ENCODE measurements around the gene KCNH1. TPM values are rescaled to one million over a fixed set of nuclear protein-coding genes. Genes with fewer than 3 reads are reported as not detected.

KCNH1 gene
- total and polyA plus RNA-seq, 10 of the 15 experiments (the other 5 are each of a cell fraction or from before 2014, with no cell fraction given), result 0.02 to 0.04 (median 0.04) TPM; not detected in 7

GRCh38 chr1:211037095-211037494 lies 96.9 kb downstream of the KCNH1 start:
- RAD21 ChIA-PET (ENCODE audit: unreplicated experiment), result no interaction called here
- TF ChIP-seq NR2F1 (conservative IDR thresholded peaks at IDR 0.05), result no peak
- no peak for TF ChIP-seq TCF7 (IDR thresholded peaks at IDR 0.05; ENCODE audit: borderline replicate concordance)
- TF ChIP-seq FOS (IDR thresholded peaks at IDR 0.05; ENCODE audit: borderline replicate concordance, extremely low read depth, insufficient read length), result no peak
- no peak for TF ChIP-seq ZBTB4 (CRISPR knock-in tag; IDR thresholded peaks at IDR 0.05)
- TF ChIP-seq SREBF2 (IDR thresholded peaks at IDR 0.05; ENCODE audit: low read length), result no peak
- TF ChIP-seq USF1 (IDR thresholded peaks at IDR 0.05; ENCODE audit: borderline replicate concordance, extremely low read length, insufficient read depth, low read depth, low read length), result no peak
- TF ChIP-seq NFYA (IDR thresholded peaks at IDR 0.05; ENCODE audit: borderline replicate concordance, low read depth, low read length), result no peak
- TF ChIP-seq CBFB (IDR thresholded peaks at IDR 0.05; ENCODE audit: low read depth), result no peak
- TF ChIP-seq, protein P1, sequence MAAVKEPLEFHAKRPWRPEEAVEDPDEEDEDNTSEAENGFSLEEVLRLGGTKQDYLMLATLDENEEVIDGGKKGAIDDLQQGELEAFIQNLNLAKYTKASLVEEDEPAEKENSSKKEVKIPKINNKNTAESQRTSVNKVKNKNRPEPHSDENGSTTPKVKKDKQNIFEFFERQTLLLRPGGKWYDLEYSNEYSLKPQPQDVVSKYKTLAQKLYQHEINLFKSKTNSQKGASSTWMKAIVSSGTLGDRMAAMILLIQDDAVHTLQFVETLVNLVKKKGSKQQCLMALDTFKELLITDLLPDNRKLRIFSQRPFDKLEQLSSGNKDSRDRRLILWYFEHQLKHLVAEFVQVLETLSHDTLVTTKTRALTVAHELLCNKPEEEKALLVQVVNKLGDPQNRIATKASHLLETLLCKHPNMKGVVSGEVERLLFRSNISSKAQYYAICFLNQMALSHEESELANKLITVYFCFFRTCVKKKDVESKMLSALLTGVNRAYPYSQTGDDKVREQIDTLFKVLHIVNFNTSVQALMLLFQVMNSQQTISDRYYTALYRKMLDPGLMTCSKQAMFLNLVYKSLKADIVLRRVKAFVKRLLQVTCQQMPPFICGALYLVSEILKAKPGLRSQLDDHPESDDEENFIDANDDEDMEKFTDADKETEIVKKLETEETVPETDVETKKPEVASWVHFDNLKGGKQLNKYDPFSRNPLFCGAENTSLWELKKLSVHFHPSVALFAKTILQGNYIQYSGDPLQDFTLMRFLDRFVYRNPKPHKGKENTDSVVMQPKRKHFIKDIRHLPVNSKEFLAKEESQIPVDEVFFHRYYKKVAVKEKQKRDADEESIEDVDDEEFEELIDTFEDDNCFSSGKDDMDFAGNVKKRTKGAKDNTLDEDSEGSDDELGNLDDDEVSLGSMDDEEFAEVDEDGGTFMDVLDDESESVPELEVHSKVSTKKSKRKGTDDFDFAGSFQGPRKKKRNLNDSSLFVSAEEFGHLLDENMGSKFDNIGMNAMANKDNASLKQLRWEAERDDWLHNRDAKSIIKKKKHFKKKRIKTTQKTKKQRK (IDR thresholded peaks at IDR 0.05; ENCODE audit: low read depth, low read length), result no peak

More at GRCh38 chr1:211037095-211037494, 96.9 kb downstream of the KCNH1 start:
- no peaks in the 10 kb centered on the region for H3K9me3 ChIP-seq (replicated peaks; ENCODE audit: control insufficient read depth, insufficient read depth, low read length)
- FAIRE-seq (no peak), ATAC-seq (no peak), DNase-seq (ENCODE audit: low read depth, low spot score) (no peak)
- H3K4me3 ChIP-seq, result no peak overlapping the region
- H3K9ac ChIP-seq (ENCODE audit: control insufficient read depth, insufficient read depth, low read length), result no peak overlapping the region
- no peaks in the 10 kb centered on the region for H3K4me1 ChIP-seq (ENCODE audit: control insufficient read depth, insufficient read depth, low read length)
- no peak overlapping the region for H2AFZ ChIP-seq (ENCODE audit: control insufficient read depth, low read depth, low read length)
- H3K27me3 ChIP-seq (replicated peaks in 1 of 2; ENCODE audit: control insufficient read depth in 2 of 2, insufficient read depth in 2 of 2, low read length in 1 of 2), result no peaks in the 10 kb centered on the region
- SMC1A ChIA-PET (ENCODE audit: uncharacterized antibody, unreplicated experiment), result no interaction called here
- H3K36me3 ChIP-seq (ENCODE audit: control insufficient read depth in 2 of 2, insufficient read depth in 2 of 2, low read length in 1 of 2), result no peaks in the 10 kb centered on the region
- no peak overlapping the region for H3K27ac ChIP-seq (ENCODE audit: control insufficient read depth, insufficient read depth)
- CTCF ChIA-PET, result no interaction called here
- H3K4me2 ChIP-seq (ENCODE audit: control insufficient read depth, insufficient read depth), result no peak overlapping the region
- in situ Hi-C loops (cut with MboI), result no loop called here
- no peaks in the 10 kb centered on the region for H3K79me2 ChIP-seq (ENCODE audit: control insufficient read depth, insufficient read depth, low read length)
- no peaks in the 10 kb centered on the region for H4K20me1 ChIP-seq (ENCODE audit: control insufficient read depth, insufficient read depth)
- intact Hi-C loops (cut with micrococcal nuclease; ENCODE audit: unreplicated experiment), result no loop called here
- 16% methylated on average over 2 of the region's 2 CpGs for WGBS (ENCODE audit: insufficient coverage, insufficient replicate concordance, low lambda C conversion rate, missing lambda C conversion rate)
- no TSS peak for BruUV-seq (replicated peaks)
- POLR2A ChIA-PET, result no interaction called here

Measured in GM12878 (cell line).